Mesendoderm (in vitro differentiated cells): ENCODE measurements around the gene ZSCAN5B.

Experiments used
- DNase-seq: peaks from one replicate; pipeline ENCODE4 v3.0.0; 2013
- H2AK5ac ChIP-seq: 2 replicates; pipeline ENCODE4 v1.6.1; 2013; ENCODE audit warnings: low read length, inconsistent platforms
- H2BK120ac ChIP-seq: 2 replicates; pipeline ENCODE4 v1.6.1; 2013; ENCODE audit warnings: low read depth, mild to moderate bottlenecking, low read length, moderate library complexity, mixed read lengths
- H2BK15ac ChIP-seq: replicated peaks from 2 replicates; pipeline ENCODE4 v1.6.1; 2013; ENCODE audit warnings: low read depth, mild to moderate bottlenecking, moderate library complexity
- H2BK5ac ChIP-seq: 2 replicates; pipeline ENCODE4 v1.6.1; 2013; ENCODE audit warnings: low read length, inconsistent platforms
- H3K18ac ChIP-seq: 2 replicates; pipeline ENCODE4 v1.6.1; 2013; ENCODE audit warnings: mild to moderate bottlenecking, low read length, mixed read lengths
- H3K23ac ChIP-seq: one replicate; pipeline ENCODE4 v1.6.1; 2013; ENCODE audit warnings: low read length
- H3K27ac ChIP-seq: 2 replicates; pipeline ENCODE4 v1.5.1; 2013; ENCODE audit warnings: low read depth, mild to moderate bottlenecking, inconsistent platforms, low read length, moderate library complexity
- H3K27me3 ChIP-seq: 2 replicates; pipeline ENCODE4 v1.6.1; 2013; ENCODE audit warnings: low read length, control low read depth, mild to moderate bottlenecking, inconsistent platforms; ENCODE audit not compliant: insufficient read depth, poor library complexity
- H3K36me3 ChIP-seq: 2 replicates; pipeline ENCODE4 v1.6.1; 2013; ENCODE audit warnings: low read length, inconsistent platforms; ENCODE audit not compliant: control insufficient read depth, insufficient read depth
- H3K4ac ChIP-seq: one replicate; pipeline ENCODE4 v1.6.1; 2013; ENCODE audit warnings: low read depth, mild to moderate bottlenecking, low read length, moderate library complexity
- H3K4me1 ChIP-seq: 2 replicates; pipeline ENCODE4 v1.6.1; 2013; ENCODE audit warnings: low read depth, low read length, inconsistent platforms; ENCODE audit not compliant: control insufficient read depth
- H3K4me2 ChIP-seq: 2 replicates; pipeline ENCODE4 v1.6.1; 2013; ENCODE audit warnings: low read length
- H3K4me3 ChIP-seq: 2 replicates; pipeline ENCODE4 v1.5.1; 2013; ENCODE audit warnings: mild to moderate bottlenecking, low read length
- H3K56ac ChIP-seq: one replicate; pipeline ENCODE4 v1.6.1; 2013; ENCODE audit warnings: low read length
- H3K79me1 ChIP-seq: 2 replicates; pipeline ENCODE4 v1.6.1; 2013; ENCODE audit warnings: low read length, inconsistent platforms
- H3K79me2 ChIP-seq: 2 replicates; pipeline ENCODE4 v1.6.1; 2013; ENCODE audit warnings: mild to moderate bottlenecking, low read length; ENCODE audit not compliant: control insufficient read depth, insufficient read depth
- H3K9ac ChIP-seq: 2 replicates; pipeline ENCODE4 v1.6.1; 2013; ENCODE audit warnings: low read length, inconsistent platforms
- H4K5ac ChIP-seq: one replicate; pipeline ENCODE4 v1.6.1; 2013; ENCODE audit warnings: low read length
- H4K8ac ChIP-seq: one replicate; pipeline ENCODE4 v1.6.1; 2013; ENCODE audit warnings: low read depth, mild to moderate bottlenecking, control low read depth, low read length, moderate library complexity
- whole genome bisulfite sequencing: extraction: QIAGEN DNeasy Blood & Tissue Kit; methylation state at CpG from one replicate; pipeline ENCODE4 v1.1.7; 2013; ENCODE audit warnings: low lambda C conversion rate, missing lambda C conversion rate; ENCODE audit not compliant: insufficient coverage; ENCODE audit errors: extremely low coverage; 5-methylcytosine and 5-hydroxymethylcytosine counted together

Gene ZSCAN5B

GRCh38 chr19:56147307-56147706 is 50.3 kb downstream of the ZSCAN5B start:
- no peaks in the 10 kb centered on the region for H3K4me1 ChIP-seq
- H4K8ac ChIP-seq, result no peak overlapping the region
- H2BK15ac ChIP-seq, result no peak overlapping the region
- no peak overlapping the region for H3K23ac ChIP-seq
- H3K79me2 ChIP-seq, result peaks cover 11% of the 10 kb centered on the region
- H3K4me3 ChIP-seq, result no peak overlapping the region
- no peak overlapping the region for H2BK120ac ChIP-seq
- H2AK5ac ChIP-seq, result no peak overlapping the region
- no peaks in the 10 kb centered on the region for H3K36me3 ChIP-seq
- no peak overlapping the region for H2BK5ac ChIP-seq
- no peak overlapping the region for H3K4me2 ChIP-seq
- DNase-seq, result no peak
- no peak overlapping the region for H3K4ac ChIP-seq
- H3K9ac ChIP-seq, result no peak overlapping the region
- no peaks in the 10 kb centered on the region for H3K27me3 ChIP-seq
- H3K56ac ChIP-seq, result no peak overlapping the region
- H3K79me1 ChIP-seq, result peaks cover 19% of the 10 kb centered on the region
- WGBS, result no CpG with 5 or more reads among the region's 22 CpGs
- no peak overlapping the region for H3K27ac ChIP-seq
- H3K18ac ChIP-seq, result no peak overlapping the region
- H4K5ac ChIP-seq, result no peak overlapping the region

- no peak for DNase-seq
- Histone ChIP-seq H4K5ac (no peak overlapping the region), H3K4me3 (no peak overlapping the region), H3K27ac (no peak overlapping the region), H2AK5ac (no peak overlapping the region), H2BK5ac (no peak overlapping the region), H2BK120ac (no peak overlapping the region), H3K79me1 (peaks cover 22% of the 10 kb centered on the region), H3K36me3 (no peaks in the 10 kb centered on the region), H2BK15ac (no peak overlapping the region), H3K4ac (no peak overlapping the region), H3K18ac (no peak overlapping the region), H3K79me2 (peaks cover 14% of the 10 kb centered on the region), H3K4me1 (no peaks in the 10 kb centered on the region), H3K4me2 (no peak overlapping the region), H3K56ac (no peak overlapping the region), H3K23ac (no peak overlapping the region), H4K8ac (no peak overlapping the region), H3K9ac (no peak overlapping the region), H3K27me3 (no peaks in the 10 kb centered on the region)
- WGBS, result no CpG with 5 or more reads among the region's 31 CpGs
Observed at GRCh38 chr19:56146904-56147303, 50.7 kb downstream of the ZSCAN5B start.

- Histone ChIP-seq H3K27ac (no peak overlapping the region), H3K4me1 (no peaks in the 10 kb centered on the region)
- no CpG with 5 or more reads among the region's 10 CpGs for WGBS
Observed at GRCh38 chr19:56145698-56146097, 51.9 kb downstream of the ZSCAN5B start.

GRCh38 chr19:56144831-56145230 is 52.8 kb downstream of the ZSCAN5B start:
- Histone ChIP-seq H3K27me3 (no peaks in the 10 kb centered on the region), H3K4me3 (no peak overlapping the region), H3K23ac (no peak overlapping the region), H3K56ac (no peak overlapping the region), H2BK5ac (no peak overlapping the region), H3K4ac (no peak overlapping the region), H4K8ac (no peak overlapping the region), H2BK15ac (no peak overlapping the region), H3K9ac (no peak overlapping the region), H3K79me2 (peaks cover 14% of the 10 kb centered on the region), H3K36me3 (no peaks in the 10 kb centered on the region), H2BK120ac (no peak overlapping the region), H3K4me2 (no peak overlapping the region), H3K18ac (no peak overlapping the region), H2AK5ac (no peak overlapping the region), H3K79me1 (peaks cover 22% of the 10 kb centered on the region), H3K4me1 (no peaks in the 10 kb centered on the region), H3K27ac (no peak overlapping the region), H4K5ac (no peak overlapping the region)
- DNase-seq, result no peak
- WGBS, result no CpG with 5 or more reads among the region's 12 CpGs

More at GRCh38 chr19:56145698-56146097, 51.9 kb downstream of the ZSCAN5B start:
- H2BK5ac ChIP-seq, result no peak overlapping the region
- no peak overlapping the region for H3K4me2 ChIP-seq
- no peak overlapping the region for H4K5ac ChIP-seq
- H2BK120ac ChIP-seq, result no peak overlapping the region
- no peak overlapping the region for H4K8ac ChIP-seq
- no peaks in the 10 kb centered on the region for H3K36me3 ChIP-seq
- no peak overlapping the region for H3K4me3 ChIP-seq
- H2BK15ac ChIP-seq, result no peak overlapping the region
- H3K18ac ChIP-seq, result no peak overlapping the region
- no peak overlapping the region for H3K4ac ChIP-seq
- H3K79me1 ChIP-seq, result peaks cover 22% of the 10 kb centered on the region
- H3K9ac ChIP-seq, result no peak overlapping the region
- H3K23ac ChIP-seq, result no peak overlapping the region
- DNase-seq, result no peak
- H3K56ac ChIP-seq, result no peak overlapping the region
- H3K79me2 ChIP-seq, result peaks cover 14% of the 10 kb centered on the region
- no peaks in the 10 kb centered on the region for H3K27me3 ChIP-seq
- no peak overlapping the region for H2AK5ac ChIP-seq

GRCh38 chr19:56144376-56144775 is 53.2 kb downstream of the ZSCAN5B start:
- H3K4me1 ChIP-seq, result no peaks in the 10 kb centered on the region
- no peak overlapping the region for H2BK15ac ChIP-seq
- no peak overlapping the region for H4K8ac ChIP-seq
- peaks cover 19% of the 10 kb centered on the region for H3K79me1 ChIP-seq
- no peak for DNase-seq
- no peak overlapping the region for H3K4me2 ChIP-seq
- H3K4ac ChIP-seq, result no peak overlapping the region
- H3K56ac ChIP-seq, result no peak overlapping the region
- H3K4me3 ChIP-seq, result no peak overlapping the region
- no peak overlapping the region for H3K23ac ChIP-seq
- H2BK5ac ChIP-seq, result no peak overlapping the region
- no peaks in the 10 kb centered on the region for H3K27me3 ChIP-seq
- no peak overlapping the region for H3K27ac ChIP-seq
- no peaks in the 10 kb centered on the region for H3K36me3 ChIP-seq
- H3K79me2 ChIP-seq, result peaks cover 10% of the 10 kb centered on the region
- H2AK5ac ChIP-seq, result no peak overlapping the region
- no peak overlapping the region for H4K5ac ChIP-seq
- WGBS, result no CpG with 5 or more reads among the region's 6 CpGs
- H3K18ac ChIP-seq, result no peak overlapping the region
- H3K9ac ChIP-seq, result no peak overlapping the region
- no peak overlapping the region for H2BK120ac ChIP-seq

- no peak overlapping the region for H3K9ac ChIP-seq
- H3K36me3 ChIP-seq, result no peaks in the 10 kb centered on the region
- H4K8ac ChIP-seq, result no peak overlapping the region
- H3K4me1 ChIP-seq, result no peaks in the 10 kb centered on the region
- H3K56ac ChIP-seq, result no peak overlapping the region
- H3K4ac ChIP-seq, result no peak overlapping the region
- H2BK5ac ChIP-seq, result no peak overlapping the region
- no peak overlapping the region for H2AK5ac ChIP-seq
- H3K79me1 ChIP-seq, result peaks cover 19% of the 10 kb centered on the region
- no peak overlapping the region for H3K23ac ChIP-seq
- H3K18ac ChIP-seq, result no peak overlapping the region
- H3K4me2 ChIP-seq, result no peak overlapping the region
- no peak overlapping the region for H4K5ac ChIP-seq
- no peak overlapping the region for H3K4me3 ChIP-seq
- peaks cover 10% of the 10 kb centered on the region for H3K79me2 ChIP-seq
- H3K27ac ChIP-seq, result no peak overlapping the region
- H2BK120ac ChIP-seq, result no peak overlapping the region
- no peak overlapping the region for H2BK15ac ChIP-seq
- DNase-seq, result no peak
- WGBS, result no CpG with 5 or more reads among the region's 4 CpGs
- H3K27me3 ChIP-seq, result no peaks in the 10 kb centered on the region
Observed at GRCh38 chr19:56142897-56143434, 54.6 kb downstream of the ZSCAN5B start.
